Muscle of leg (tissue), 11 donors: Measurements from ENCODE around the gene MUC20. TPM values are rescaled to one million over a fixed set of nuclear protein-coding genes. Genes with fewer than 3 reads are reported as not detected.
"Not testable (repeated sequence)": the region's sequence is repeated elsewhere in the genome, so short reads cannot be mapped to it uniquely, and the experiment has no call there.

Source experiments
- DNase-seq: peaks from one replicate; pipeline ENCODE4 v3.0.0; 2013
- H3K27ac ChIP-seq: one replicate; pipeline ENCODE4 v1.5.1; 2013; ENCODE audit warnings: mild to moderate bottlenecking, low read length, control low read depth
- H3K27me3 ChIP-seq: one replicate; pipeline ENCODE4 v1.6.1; 2013; ENCODE audit warnings: low read length; ENCODE audit not compliant: control insufficient read depth, insufficient read depth
- H3K36me3 ChIP-seq: one replicate; pipeline ENCODE4 v1.6.1; 2013; ENCODE audit warnings: low read length; ENCODE audit not compliant: control insufficient read depth, insufficient read depth
- H3K4me1 ChIP-seq: one replicate; pipeline ENCODE4 v1.6.1; 2013; ENCODE audit warnings: low read length; ENCODE audit not compliant: control insufficient read depth, insufficient read depth
- H3K4me3 ChIP-seq: one replicate; pipeline ENCODE4 v1.5.1; 2013; ENCODE audit warnings: low read length, control low read depth
- H3K9me3 ChIP-seq: replicated peaks from 2 replicates; pipeline ENCODE4 v1.6.1; 2013; ENCODE audit warnings: low read depth, low read length; ENCODE audit not compliant: control insufficient read depth
- WGBS: methylation state at CpG from one replicate; pipeline ENCODE4 v1.1.5; 2013; ENCODE audit warnings: missing lambda C conversion rate; ENCODE audit not compliant: insufficient coverage; 5-methylcytosine and 5-hydroxymethylcytosine counted together
- polyA plus RNA-seq, 8 donors: library from polyadenylated mRNA; unstranded; fragments of 120-200 nt; gene quantifications; one replicate each; pipeline versions ENCODE4 v1.2.1 to v1.2.3, GENCODE V29; 2013; ENCODE audit warnings: inconsistent platforms in 1 of 8, low replicate concordance in 1 of 8; ENCODE audit not compliant: insufficient read length in 8 of 8, insufficient read depth in 1 of 8
- total RNA-seq: library from RNA; stranded (reverse); fragments of 120-200 nt; gene quantifications from one replicate; pipeline ENCODE4 v1.2.4, GENCODE V29; 2013

The MUC20 gene
- total and polyA plus RNA-seq, 9 donors: 0.66 to 12.0 (median 2.8) TPM

GRCh38 chr3:195711091-195711812, 9.5 kb upstream of the MUC20 start:
- 57% methylated on average over 1 of the region's 2 CpGs for WGBS
- not testable (repeated sequence) for H3K27me3 ChIP-seq, H3K4me3 ChIP-seq, H3K27ac ChIP-seq, H3K4me1 ChIP-seq, DNase-seq, H3K9me3 ChIP-seq
- H3K36me3 ChIP-seq: peaks cover 11% of the 10 kb centered on the region

GRCh38 chr3:195711813-195712534, 8.8 kb upstream of the MUC20 start:
- DNase-seq: no peak
- 70% methylated on average over 8 of the region's 12 CpGs for WGBS
- Histone ChIP-seq H3K27me3 (no peaks in the 10 kb centered on the region), H3K27ac (no peak overlapping the region), H3K9me3 (no peaks in the 10 kb centered on the region), H3K4me3 (no peak overlapping the region), H3K4me1 (no peaks in the 10 kb centered on the region), H3K36me3 (peaks cover 11% of the 10 kb centered on the region)

- peaks cover 11% of the 10 kb centered on the region for H3K36me3 ChIP-seq
- not testable (repeated sequence) for H3K27me3 ChIP-seq, H3K27ac ChIP-seq, H3K9me3 ChIP-seq, H3K4me3 ChIP-seq, DNase-seq, H3K4me1 ChIP-seq
- 66% methylated on average over 8 of the region's 8 CpGs for WGBS
These were observed 8.3 kb upstream of the MUC20 start for GRCh38 chr3:195712535-195712910.

- not testable (repeated sequence) for DNase-seq
- peaks cover 10% of the 10 kb centered on the region for H3K36me3 ChIP-seq
- 27% methylated on average over 5 of the region's 9 CpGs for whole genome bisulfite sequencing
These were observed 7.6 kb upstream of the MUC20 start for GRCh38 chr3:195713150-195713549.

GRCh38 chr3:195714380-195715011, 6.3 kb upstream of the MUC20 start:
- Histone ChIP-seq H3K27ac (no peak overlapping the region), H3K4me3 (no peak overlapping the region), H3K36me3 (peaks cover 3% of the 10 kb centered on the region), H3K27me3 (peaks cover 3% of the 10 kb centered on the region), H3K4me1 (no peaks in the 10 kb centered on the region), H3K9me3 (no peaks in the 10 kb centered on the region)
- no peak for DNase-seq
- WGBS: 69% methylated on average over 6 of the region's 6 CpGs

More at GRCh38 chr3:195713150-195713549, 7.6 kb upstream of the MUC20 start:
- not testable (repeated sequence) for H3K4me1 ChIP-seq, H3K4me3 ChIP-seq, H3K27ac ChIP-seq, H3K27me3 ChIP-seq, H3K9me3 ChIP-seq

GRCh38 chr3:195715134-195715533, 5.6 kb upstream of the MUC20 start:
- no peak overlapping the region for H3K4me3 ChIP-seq
- H3K9me3 ChIP-seq: no peaks in the 10 kb centered on the region
- no peak for DNase-seq
- 72% methylated on average over 3 of the region's 4 CpGs for WGBS
- H3K36me3 ChIP-seq: peaks cover 3% of the 10 kb centered on the region
- no peaks in the 10 kb centered on the region for H3K4me1 ChIP-seq
- H3K27me3 ChIP-seq: peaks cover 5% of the 10 kb centered on the region
- no peak overlapping the region for H3K27ac ChIP-seq

GRCh38 chr3:195715583-195716266, 5.1 kb upstream of the MUC20 start:
- H3K27me3 ChIP-seq: peaks cover 5% of the 10 kb centered on the region
- H3K9me3 ChIP-seq: no peaks in the 10 kb centered on the region
- no peak overlapping the region for H3K27ac ChIP-seq
- no peaks in the 10 kb centered on the region for H3K4me1 ChIP-seq
- WGBS: 79% methylated on average over 14 of the region's 14 CpGs
- DNase-seq: no peak
- peaks cover 3% of the 10 kb centered on the region for H3K36me3 ChIP-seq
- H3K4me3 ChIP-seq: no peak overlapping the region

- Histone ChIP-seq H3K9me3 (no peaks in the 10 kb centered on the region), H3K27ac (no peak overlapping the region), H3K4me3 (no peak overlapping the region), H3K27me3 (peaks cover 5% of the 10 kb centered on the region), H3K36me3 (no peaks in the 10 kb centered on the region), H3K4me1 (no peaks in the 10 kb centered on the region)
- WGBS: 81% methylated on average over 9 of the region's 9 CpGs
- no peak for DNase-seq
These were observed 3.4 kb upstream of the MUC20 start for GRCh38 chr3:195717416-195717815.

- WGBS: 52% methylated on average over 4 of the region's 5 CpGs
- H3K4me3 ChIP-seq: no peak overlapping the region
- DNase-seq: no peak
- peaks cover 5% of the 10 kb centered on the region for H3K27me3 ChIP-seq
- H3K9me3 ChIP-seq: no peaks in the 10 kb centered on the region
- H3K36me3 ChIP-seq: no peaks in the 10 kb centered on the region
- H3K4me1 ChIP-seq: no peaks in the 10 kb centered on the region
- no peak overlapping the region for H3K27ac ChIP-seq
These were observed 2.8 kb upstream of the MUC20 start for GRCh38 chr3:195717852-195718476.
